Upper lobe of left lung (tissue), 4 donors: Measurements from ENCODE around the gene ARID1B.

Experiments used
- CTCF ChIP-seq, 6 experiments: fragments of 450-650 bp in 4 of 6; fragments of 200-600 bp in 2 of 6; sonication (generic) in 2 of 6; IDR thresholded peaks; one replicate each; pipeline ENCODE4 v1.5.1; 2016 to 2019; ENCODE audit warnings: antibody characterized with exemption in 6 of 6
- POLR2A ChIP-seq, 4 donors: fragments of 450-650 bp; IDR thresholded peaks; one replicate each; pipeline ENCODE4 v1.5.1; 2016 to 2017; ENCODE audit warnings: antibody characterized with exemption in 4 of 4, mild to moderate bottlenecking in 2 of 4

GRCh38 chr6:156795825-156796224 lies 18.6 kb downstream of the ARID1B start:
- TF ChIP-seq CTCF (IDR thresholded peaks at IDR 0.05) (no peak), POLR2A (IDR thresholded peaks at IDR 0.05) (no peak)
